ENCODE measurements around the gene PARG. TPM values are rescaled to one million over a fixed set of nuclear protein-coding genes. Genes with fewer than 3 reads are reported as not detected.
"Not testable (repeated sequence)": the region's sequence is repeated elsewhere in the genome, so short reads cannot be mapped to it uniquely, and the experiment has no call there.

The PARG gene
- total RNA-seq, 1 donor from 2014 or later = 34.9 TPM

GRCh38 chr10:49931959-49932728 is 9.7 kb downstream of the PARG start:
- H3K9me3 Mint-ChIP-seq; H3K4me3 Mint-ChIP-seq (ENCODE audit: low read depth); DNase-seq (ENCODE audit: low spot score); H3K36me3 Mint-ChIP-seq (ENCODE audit: low read depth); intact Hi-C loops (cut with micrococcal nuclease); H3K4me1 Mint-ChIP-seq (ENCODE audit: low read depth); H3K27ac Mint-ChIP-seq; H3K27me3 Mint-ChIP-seq (ENCODE audit: low read depth): not testable (repeated sequence)

GRCh38 chr10:49931276-49931675 is 10.6 kb downstream of the PARG start:
- DNase-seq (ENCODE audit: low spot score); H3K27me3 Mint-ChIP-seq (ENCODE audit: low read depth); H3K36me3 Mint-ChIP-seq (ENCODE audit: low read depth); H3K27ac Mint-ChIP-seq; intact Hi-C loops (cut with micrococcal nuclease); H3K4me3 Mint-ChIP-seq (ENCODE audit: low read depth); H3K4me1 Mint-ChIP-seq (ENCODE audit: low read depth); H3K9me3 Mint-ChIP-seq: not testable (repeated sequence)

GRCh38 chr10:49923572-49923971 is 18.3 kb downstream of the PARG start:
- H3K4me1 Mint-ChIP-seq (ENCODE audit: low read depth); DNase-seq (ENCODE audit: low spot score); H3K4me3 Mint-ChIP-seq (ENCODE audit: low read depth); H3K9me3 Mint-ChIP-seq; H3K27ac Mint-ChIP-seq; intact Hi-C loops (cut with micrococcal nuclease); H3K27me3 Mint-ChIP-seq (ENCODE audit: low read depth); H3K36me3 Mint-ChIP-seq (ENCODE audit: low read depth): not testable (repeated sequence)

- intact Hi-C loops (cut with micrococcal nuclease); H3K9me3 Mint-ChIP-seq; H3K27ac Mint-ChIP-seq: not testable (repeated sequence)
Observed at GRCh38 chr10:49922041-49922440, 19.8 kb downstream of the PARG start.

GRCh38 chr10:49917927-49918326 is 23.9 kb downstream of the PARG start:
- not testable (repeated sequence) for H3K27ac Mint-ChIP-seq; H3K4me3 Mint-ChIP-seq (ENCODE audit: low read depth); H3K27me3 Mint-ChIP-seq (ENCODE audit: low read depth)

More at GRCh38 chr10:49922041-49922440, 19.8 kb downstream of the PARG start:
- H3K27me3 Mint-ChIP-seq (ENCODE audit: low read depth); H3K36me3 Mint-ChIP-seq (ENCODE audit: low read depth); DNase-seq (ENCODE audit: low spot score); H3K4me3 Mint-ChIP-seq (ENCODE audit: low read depth); H3K4me1 Mint-ChIP-seq (ENCODE audit: low read depth): not testable (repeated sequence)

GRCh38 chr10:49916451-49916850 is 25.4 kb downstream of the PARG start:
- DNase-seq (ENCODE audit: low spot score); H3K4me3 Mint-ChIP-seq (ENCODE audit: low read depth); H3K36me3 Mint-ChIP-seq (ENCODE audit: low read depth); H3K4me1 Mint-ChIP-seq (ENCODE audit: low read depth); intact Hi-C loops (cut with micrococcal nuclease); H3K27me3 Mint-ChIP-seq (ENCODE audit: low read depth); H3K27ac Mint-ChIP-seq; H3K9me3 Mint-ChIP-seq: not testable (repeated sequence)

More at GRCh38 chr10:49917927-49918326, 23.9 kb downstream of the PARG start:
- H3K9me3 Mint-ChIP-seq; DNase-seq (ENCODE audit: low spot score); H3K36me3 Mint-ChIP-seq (ENCODE audit: low read depth); intact Hi-C loops (cut with micrococcal nuclease); H3K4me1 Mint-ChIP-seq (ENCODE audit: low read depth): not testable (repeated sequence)

GRCh38 chr10:49910295-49910694 is 31.5 kb downstream of the PARG start:
- DNase-seq (ENCODE audit: low spot score); H3K27me3 Mint-ChIP-seq (ENCODE audit: low read depth); intact Hi-C loops (cut with micrococcal nuclease); H3K4me1 Mint-ChIP-seq (ENCODE audit: low read depth); H3K27ac Mint-ChIP-seq; H3K9me3 Mint-ChIP-seq; H3K36me3 Mint-ChIP-seq (ENCODE audit: low read depth); H3K4me3 Mint-ChIP-seq (ENCODE audit: low read depth): not testable (repeated sequence)

GRCh38 chr10:49908290-49909080 is 33.3 kb downstream of the PARG start:
- H3K27ac Mint-ChIP-seq; DNase-seq (ENCODE audit: low spot score); H3K9me3 Mint-ChIP-seq; H3K4me3 Mint-ChIP-seq (ENCODE audit: low read depth); H3K27me3 Mint-ChIP-seq (ENCODE audit: low read depth); H3K4me1 Mint-ChIP-seq (ENCODE audit: low read depth); intact Hi-C loops (cut with micrococcal nuclease): not testable (repeated sequence)
- H3K36me3 Mint-ChIP-seq (ENCODE audit: low read depth) = peaks cover 10% of the 10 kb centered on the region

- H3K27me3 Mint-ChIP-seq (ENCODE audit: low read depth); H3K27ac Mint-ChIP-seq; H3K4me1 Mint-ChIP-seq (ENCODE audit: low read depth); H3K9me3 Mint-ChIP-seq; intact Hi-C loops (cut with micrococcal nuclease); H3K36me3 Mint-ChIP-seq (ENCODE audit: low read depth); DNase-seq (ENCODE audit: low spot score); H3K4me3 Mint-ChIP-seq (ENCODE audit: low read depth): not testable (repeated sequence)
Observed at GRCh38 chr10:49903829-49904228, 38.0 kb downstream of the PARG start.

GRCh38 chr10:49900406-49900805 is 41.4 kb downstream of the PARG start:
- H3K4me1 Mint-ChIP-seq (ENCODE audit: low read depth); H3K27me3 Mint-ChIP-seq (ENCODE audit: low read depth); DNase-seq (ENCODE audit: low spot score); H3K4me3 Mint-ChIP-seq (ENCODE audit: low read depth); H3K27ac Mint-ChIP-seq; intact Hi-C loops (cut with micrococcal nuclease); H3K9me3 Mint-ChIP-seq: not testable (repeated sequence)
- peaks cover 17% of the 10 kb centered on the region for H3K36me3 Mint-ChIP-seq (ENCODE audit: low read depth)

GRCh38 chr10:49899999-49900398 is 41.8 kb downstream of the PARG start:
- H3K4me1 Mint-ChIP-seq (ENCODE audit: low read depth); intact Hi-C loops (cut with micrococcal nuclease): not testable (repeated sequence)
- H3K36me3 Mint-ChIP-seq (ENCODE audit: low read depth) = peaks cover 17% of the 10 kb centered on the region

GRCh38 chr10:49890025-49890424 is 51.8 kb downstream of the PARG start:
- H3K27me3 Mint-ChIP-seq (ENCODE audit: low read depth); H3K4me3 Mint-ChIP-seq (ENCODE audit: low read depth); H3K36me3 Mint-ChIP-seq (ENCODE audit: low read depth); DNase-seq (ENCODE audit: low spot score); H3K27ac Mint-ChIP-seq; H3K9me3 Mint-ChIP-seq; intact Hi-C loops (cut with micrococcal nuclease); H3K4me1 Mint-ChIP-seq (ENCODE audit: low read depth): not testable (repeated sequence)

More at GRCh38 chr10:49899999-49900398, 41.8 kb downstream of the PARG start:
- not testable (repeated sequence) for H3K27ac Mint-ChIP-seq; DNase-seq (ENCODE audit: low spot score); H3K9me3 Mint-ChIP-seq; H3K4me3 Mint-ChIP-seq (ENCODE audit: low read depth); H3K27me3 Mint-ChIP-seq (ENCODE audit: low read depth)

- H3K36me3 Mint-ChIP-seq (ENCODE audit: low read depth); H3K9me3 Mint-ChIP-seq; H3K27me3 Mint-ChIP-seq (ENCODE audit: low read depth); intact Hi-C loops (cut with micrococcal nuclease); H3K27ac Mint-ChIP-seq; H3K4me3 Mint-ChIP-seq (ENCODE audit: low read depth); DNase-seq (ENCODE audit: low spot score); H3K4me1 Mint-ChIP-seq (ENCODE audit: low read depth): not testable (repeated sequence)
Observed at GRCh38 chr10:49884739-49885331, 57.0 kb downstream of the PARG start.

Data from activated T-helper 2 cell treated with anti-CD3 and anti-CD28 coated beads, Interferon-gamma antibody, Interleukin-2, Interleukin-4, amounts not matched to agents 10 μg/mL and 5 μg/mL and 100 μg/mL, durations not matched to agents 14 hours and 24 hours and 36 hours (primary cell).